ENCODE measurements around the gene CRADD. TPM values are rescaled to one million over a fixed set of nuclear protein-coding genes. Genes with fewer than 3 reads are reported as not detected.
A peak's percentile ranks its signal among the peaks of the same experiment; 100 is the strongest.

CRADD gene
- total and polyA plus RNA-seq, 2 of the 4 experiments (the other 2 are of a cell fraction) = 11.1 to 14.0 TPM

DNA sequence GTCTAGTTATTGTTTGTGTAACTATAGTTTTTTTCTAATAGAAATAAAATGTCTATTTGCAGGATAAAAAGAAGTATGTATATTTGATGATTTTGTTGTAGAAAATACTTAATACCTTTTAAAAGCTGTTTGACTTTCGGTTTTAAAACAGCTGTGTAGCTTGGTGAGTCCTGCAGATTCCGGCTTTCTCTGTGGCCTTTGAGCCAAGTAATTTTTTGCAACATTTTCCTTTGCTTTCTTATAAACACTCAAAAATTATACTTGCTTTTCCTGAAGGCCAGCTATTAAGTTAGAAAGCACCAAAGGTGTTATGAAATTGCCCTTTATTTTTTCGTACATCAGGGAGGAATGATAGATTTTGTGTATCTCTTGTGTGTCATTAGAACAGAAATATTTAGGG, 63.6 kb downstream of the CRADD start:
- Histone ChIP-seq H3K4me1 (ENCODE audit: control insufficient read depth, insufficient read depth, low read length) (peaks cover 5% of the 10 kb centered on the region), H3K4me2 (ENCODE audit: low read depth, low read length) (peak overlapping the region; percentile 88), H3K23ac (ENCODE audit: low read depth, low read length) (peak overlapping the region; percentile 4; the same call in 1 of the 2 replicates), H4K91ac (ENCODE audit: insufficient read depth, low read depth, low read length) (no peak overlapping the region), H3K36me3 (ENCODE audit: control insufficient read depth, insufficient read depth, low read length) (no peaks in the 10 kb centered on the region), H4K5ac (ENCODE audit: low read depth, low read length) (peak overlapping the region; percentile 35; the same call in 1 of the 2 replicates), H3K27ac (ENCODE audit: insufficient read depth, low read length) (peak overlapping the region; percentile 11; the same call in 1 of the 2 replicates), H4K8ac (ENCODE audit: low read depth in 2 of 2, low read length in 2 of 2) (no peak overlapping the region), H3K14ac (replicated peaks; ENCODE audit: low read depth, low read length) (no peak overlapping the region; the same call in 1 of the 2 replicates), H2BK5ac (ENCODE audit: low read depth, low read length, poor library complexity, severe bottlenecking) (no peak overlapping the region), H3K56ac (ENCODE audit: extremely low read depth, insufficient read depth, low read length) (no peak overlapping the region), H3K4ac (ENCODE audit: low read depth, low read length) (no peak overlapping the region), H3K27me3 (ENCODE audit: control insufficient read depth, insufficient read depth, low read length) (no peaks in the 10 kb centered on the region), H4K20me1 (ENCODE audit: insufficient read depth, low read length) (no peaks in the 10 kb centered on the region), H2AK5ac (ENCODE audit: low read depth, low read length) (no peak overlapping the region), H2AFZ (replicated peaks; ENCODE audit: low read length, poor library complexity) (no peak overlapping the region), H2AK9ac (replicated peaks; ENCODE audit: low read depth, low read length, poor library complexity) (no peak overlapping the region), H2BK15ac (ENCODE audit: low read depth, low read length) (no peak overlapping the region), H3K4me3 (ENCODE audit: insufficient read depth, low read depth, low read length) (peak overlapping the region; percentile 17; the same call in 1 of the 2 replicates), H3K79me1 (ENCODE audit: low read depth in 1 of 2, low read length in 2 of 2) (peaks cover 2 to 7% of the 10 kb centered on the region in 2 experiments; a peak in 3 of 4 replicates), H3K9me3 (ENCODE audit: control insufficient read depth, insufficient read depth, low read length) (no peaks in the 10 kb centered on the region), H3K9me1 (ENCODE audit: insufficient read depth, low read length) (no peaks in the 10 kb centered on the region), H2BK120ac (ENCODE audit: low read depth, low read length) (no peak overlapping the region), H3K18ac (ENCODE audit: low read depth, low read length) (peak overlapping the region; percentile 31; the same call in 1 of the 2 replicates), H3K9ac (ENCODE audit: low read depth, low read length) (peak overlapping the region; percentile 71; the same call in 1 of the 2 replicates), H2BK20ac (ENCODE audit: low read depth, low read length) (no peak overlapping the region)
- in situ Hi-C loops (cut with MboI; ENCODE audit: low sequenced_read_pairs) = loop anchor here (5.0 kb wide), 1 partner anchor 173 kb away; no protein-coding TSS in a partner anchor
- ATAC-seq (ENCODE audit: low read depth) = no peak
- BruUV-seq (replicated peaks) = no TSS peak
- intact Hi-C loops (cut with micrococcal nuclease) = loop anchor here (5.0 kb wide), 2 partner anchors 43 to 63 kb away; partner anchors contain the start of gene CRADD
- POLR2A ChIA-PET (ENCODE audit: unreplicated experiment) = no interaction called here
- CTCF ChIA-PET = interaction anchor here (1.3 kb wide), 1 partner anchor 11 kb away, joined by 4 read pairs; no protein-coding TSS in a partner anchor
- TF ChIP-seq NFE2L2 (IDR thresholded peaks at IDR 0.05; ENCODE audit: low read depth, low read length) = no peak
- dilution Hi-C loops (cut with HindIII; ENCODE audit: low sequenced_read_pairs, unreplicated experiment) = no loop called here
- no CpG with 5 or more reads among the region's 3 CpGs for WGBS, 2 experiments (ENCODE audit: extremely low coverage in 2 of 2, insufficient read length in 1 of 2)
- peak; percentile 6 for DNase-seq

Measured in IMR-90 (cell line).